H9 (cell line): Measurements from ENCODE around the gene ROR1. TPM values are rescaled to one million over a fixed set of nuclear protein-coding genes. Genes with fewer than 3 reads are reported as not detected.

Experiments
- DNase-seq: peaks from one replicate; pipeline ENCODE4 v3.0.0-alpha.2; 2017
- H2AFZ ChIP-seq: one replicate; pipeline ENCODE4 v1.6.1; 2013; ENCODE audit warnings: mild to moderate bottlenecking, low read length, control low read depth, moderate library complexity
- H2AK5ac ChIP-seq: 2 replicates; pipeline ENCODE4 v1.6.1; 2013; ENCODE audit warnings: low read length, control low read depth, mixed read lengths; ENCODE audit not compliant: insufficient read length
- H2BK120ac ChIP-seq: one replicate; pipeline ENCODE4 v1.6.1; 2013; ENCODE audit warnings: low read depth, mild to moderate bottlenecking, low read length, control low read depth, inconsistent platforms; ENCODE audit not compliant: poor library complexity, severe bottlenecking
- H2BK12ac ChIP-seq: 2 replicates; pipeline ENCODE4 v1.6.1; 2013; ENCODE audit warnings: low read length, control low read depth, mixed read lengths, low read depth; ENCODE audit not compliant: insufficient read length
- H2BK15ac ChIP-seq: 2 replicates; pipeline ENCODE4 v1.6.1; 2013; ENCODE audit warnings: low read depth, low read length, control low read depth
- H2BK20ac ChIP-seq: one replicate; pipeline ENCODE4 v1.6.1; 2013; ENCODE audit warnings: low read depth, mild to moderate bottlenecking, low read length, control low read depth, inconsistent platforms; ENCODE audit not compliant: poor library complexity, severe bottlenecking
- H2BK5ac ChIP-seq: 2 replicates; pipeline ENCODE4 v1.6.1; 2013; ENCODE audit warnings: low read length, control low read depth, mixed read lengths; ENCODE audit not compliant: insufficient read length
- H3K14ac ChIP-seq: 2 replicates; pipeline ENCODE4 v1.6.1; 2013; ENCODE audit warnings: low read length, control low read depth; ENCODE audit not compliant: insufficient read depth
- H3K18ac ChIP-seq: 2 replicates; pipeline ENCODE4 v1.6.1; 2013; ENCODE audit warnings: low read depth, mild to moderate bottlenecking, mixed read lengths, low read length, control low read depth; ENCODE audit not compliant: insufficient read length
- H3K23ac ChIP-seq: 2 replicates; pipeline ENCODE4 v1.6.1; 2013; ENCODE audit warnings: low read length, control low read depth, mixed read lengths, low read depth; ENCODE audit not compliant: insufficient read length
- H3K23me2 ChIP-seq: 2 replicates; pipeline ENCODE4 v1.6.1; 2013; ENCODE audit warnings: low read depth, mild to moderate bottlenecking, mixed read lengths, low read length, control low read depth; ENCODE audit not compliant: insufficient read length, poor library complexity, severe bottlenecking
- H3K27ac ChIP-seq: 2 replicates; pipeline ENCODE4 v1.5.1; 2013; ENCODE audit warnings: low read length, control low read depth, mixed read lengths, low read depth; ENCODE audit not compliant: insufficient read length
- H3K27me3 ChIP-seq: 2 replicates; pipeline ENCODE4 v1.6.1; 2013; ENCODE audit warnings: low read length, control low read depth, inconsistent platforms; ENCODE audit not compliant: insufficient read depth
- H3K4ac ChIP-seq: 2 replicates; pipeline ENCODE4 v1.6.1; 2013; ENCODE audit warnings: low read depth, mild to moderate bottlenecking, control low read depth, inconsistent platforms, low read length, moderate library complexity
- H3K4me1 ChIP-seq: 2 replicates; pipeline ENCODE4 v1.6.1; 2013; ENCODE audit warnings: low read length, control low read depth, inconsistent platforms; ENCODE audit not compliant: insufficient read depth
- H3K4me2 ChIP-seq: 2 replicates; pipeline ENCODE4 v1.6.1; 2013; ENCODE audit warnings: low read length, control low read depth, mixed read lengths; ENCODE audit not compliant: insufficient read length, insufficient read depth
- H3K56ac ChIP-seq: 2 replicates; pipeline ENCODE4 v1.6.1; 2013; ENCODE audit warnings: low read depth, mild to moderate bottlenecking, mixed read lengths, low read length, control low read depth; ENCODE audit not compliant: insufficient read length
- H3K79me1 ChIP-seq: 2 replicates; pipeline ENCODE4 v1.6.1; 2013; ENCODE audit warnings: low read depth, mild to moderate bottlenecking, moderate library complexity, low read length, control low read depth, inconsistent platforms; ENCODE audit not compliant: insufficient read depth, poor library complexity, severe bottlenecking
- H3K79me2 ChIP-seq: 2 replicates; pipeline ENCODE4 v1.6.1; 2013; ENCODE audit warnings: low read length, control low read depth, inconsistent platforms; ENCODE audit not compliant: insufficient read depth
- H3K9ac ChIP-seq: 2 replicates; pipeline ENCODE4 v1.6.1; 2013; ENCODE audit warnings: low read length, control low read depth, mixed read lengths; ENCODE audit not compliant: insufficient read length; ENCODE audit errors: extremely low read depth
- H3K9me3 ChIP-seq: one replicate; pipeline ENCODE4 v1.6.1; 2013; ENCODE audit warnings: low read depth, low read length, inconsistent platforms; ENCODE audit not compliant: control insufficient read depth
- H3T11ph ChIP-seq: one replicate; pipeline ENCODE4 v1.6.1; 2013; ENCODE audit warnings: mild to moderate bottlenecking, low read length, control low read depth, inconsistent platforms
- H4K20me1 ChIP-seq: one replicate; pipeline ENCODE4 v1.6.1; 2013; ENCODE audit not compliant: control insufficient read depth, insufficient read length, insufficient read depth
- H4K5ac ChIP-seq: 2 replicates; pipeline ENCODE4 v1.6.1; 2013; ENCODE audit warnings: low read depth, mild to moderate bottlenecking, mixed read lengths, low read length, control low read depth; ENCODE audit not compliant: insufficient read length
- H4K8ac ChIP-seq: replicated peaks from 2 replicates; pipeline ENCODE4 v1.6.1; 2013; ENCODE audit warnings: low read length, control low read depth, mixed read lengths, low read depth; ENCODE audit not compliant: insufficient read length
- H4K91ac ChIP-seq: 2 replicates; pipeline ENCODE4 v1.6.1; 2013; ENCODE audit warnings: low read depth, mild to moderate bottlenecking, moderate library complexity, mixed read lengths, low read length, control low read depth; ENCODE audit not compliant: insufficient read length
- H3K27ac Mint-ChIP-seq, 3 experiments: 2 replicates in 2 of 3; 3 replicates in 1 of 3; pipeline ENCODE4 v1.8.0; 2020 to 2021; ENCODE audit warnings: mixed read lengths in 3 of 3, mild to moderate bottlenecking in 1 of 3, moderate library complexity in 1 of 3
- H3K27me3 Mint-ChIP-seq: 2 replicates; pipeline ENCODE4 v1.8.0; 2021; ENCODE audit warnings: low read depth, mild to moderate bottlenecking, moderate library complexity, mixed read lengths
- H3K36me3 Mint-ChIP-seq, 3 experiments: 2 replicates in 2 of 3; 3 replicates in 1 of 3; pipeline ENCODE4 v1.8.0; 2020 to 2021; ENCODE audit warnings: low read depth in 3 of 3, mixed read lengths in 3 of 3; ENCODE audit not compliant: insufficient read depth in 1 of 3
- H3K4me1 Mint-ChIP-seq, 2 experiments: 2 replicates each; pipeline ENCODE4 v1.8.0; 2020; ENCODE audit warnings: mixed read lengths in 2 of 2
- H3K4me3 Mint-ChIP-seq, 2 experiments: 2 replicates in 1 of 2; 3 replicates in 1 of 2; pipeline ENCODE4 v1.8.0; 2020 to 2021; ENCODE audit warnings: mild to moderate bottlenecking in 2 of 2, mixed read lengths in 2 of 2, moderate library complexity in 1 of 2
- H3K9me3 Mint-ChIP-seq, 2 experiments: 2 replicates in 1 of 2; 3 replicates in 1 of 2; pipeline ENCODE4 v1.8.0; 2020; ENCODE audit warnings: mild to moderate bottlenecking in 2 of 2, mixed read lengths in 2 of 2, moderate library complexity in 1 of 2
- WGBS: extraction: QIAGEN DNeasy Blood & Tissue Kit; methylation state at CpG from one replicate; pipeline ENCODE4 v1.1.7; 2013; ENCODE audit warnings: missing lambda C conversion rate, low lambda C conversion rate, mixed read lengths; ENCODE audit not compliant: insufficient read length; ENCODE audit errors: extremely low coverage; 5-methylcytosine and 5-hydroxymethylcytosine counted together
- total RNA-seq: library from RNA; stranded (reverse); gene quantifications from 2 replicates; pipeline ENCODE4 v1.2.1, GENCODE V29; 2021
- TF ChIP-seq, protein P1 (sequence below): fragments of 200-600 bp; sonication (generic); conservative IDR thresholded peaks from 3 replicates; pipeline ENCODE4 v1.8.0; 2021; ENCODE audit warnings: antibody characterized with exemption, mild to moderate bottlenecking

The ROR1 gene
- total RNA-seq, 1 experiment from 2014 or later, result 75.9 TPM

- H4K5ac ChIP-seq, result no peak overlapping the region
- no peak overlapping the region for H2BK5ac ChIP-seq
These were observed 33.4 kb upstream of the ROR1 start for GRCh38 chr1:63740432-63740831.

More at GRCh38 chr1:63740432-63740831, 33.4 kb upstream of the ROR1 start:
- Histone ChIP-seq H3K27ac (no peak overlapping the region), H2BK15ac (no peak overlapping the region), H3K23me2 (no peaks in the 10 kb centered on the region), H3K79me2 (no peaks in the 10 kb centered on the region), H4K20me1 (no peaks in the 10 kb centered on the region), H3K18ac (no peak overlapping the region), H2BK20ac (no peak overlapping the region), H4K91ac (no peak overlapping the region), H3K9ac (no peak overlapping the region), H3K14ac (no peak overlapping the region), H3K4me2 (no peak overlapping the region), H3K79me1 (no peaks in the 10 kb centered on the region), H2BK12ac (no peak overlapping the region), H3K56ac (no peak overlapping the region), H3T11ph (no peak overlapping the region), H2BK120ac (no peak overlapping the region), H2AFZ (no peak overlapping the region), H4K8ac (no peak overlapping the region), H3K4ac (no peak overlapping the region), H2AK5ac (no peak overlapping the region), H3K9me3 (no peaks in the 10 kb centered on the region), H3K23ac (no peak overlapping the region), H3K4me1 (peaks cover 3% of the 10 kb centered on the region; the same call in 1 of the 2 replicates), H3K27me3 (no peaks in the 10 kb centered on the region)
- TF ChIP-seq, protein P1, sequence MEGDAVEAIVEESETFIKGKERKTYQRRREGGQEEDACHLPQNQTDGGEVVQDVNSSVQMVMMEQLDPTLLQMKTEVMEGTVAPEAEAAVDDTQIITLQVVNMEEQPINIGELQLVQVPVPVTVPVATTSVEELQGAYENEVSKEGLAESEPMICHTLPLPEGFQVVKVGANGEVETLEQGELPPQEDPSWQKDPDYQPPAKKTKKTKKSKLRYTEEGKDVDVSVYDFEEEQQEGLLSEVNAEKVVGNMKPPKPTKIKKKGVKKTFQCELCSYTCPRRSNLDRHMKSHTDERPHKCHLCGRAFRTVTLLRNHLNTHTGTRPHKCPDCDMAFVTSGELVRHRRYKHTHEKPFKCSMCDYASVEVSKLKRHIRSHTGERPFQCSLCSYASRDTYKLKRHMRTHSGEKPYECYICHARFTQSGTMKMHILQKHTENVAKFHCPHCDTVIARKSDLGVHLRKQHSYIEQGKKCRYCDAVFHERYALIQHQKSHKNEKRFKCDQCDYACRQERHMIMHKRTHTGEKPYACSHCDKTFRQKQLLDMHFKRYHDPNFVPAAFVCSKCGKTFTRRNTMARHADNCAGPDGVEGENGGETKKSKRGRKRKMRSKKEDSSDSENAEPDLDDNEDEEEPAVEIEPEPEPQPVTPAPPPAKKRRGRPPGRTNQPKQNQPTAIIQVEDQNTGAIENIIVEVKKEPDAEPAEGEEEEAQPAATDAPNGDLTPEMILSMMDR, result no peak
- Mint-ChIP-seq H3K4me1 (peaks cover 7 to 17% of the 10 kb centered on the region in 2 experiments), H3K27me3 (no peaks in the 10 kb centered on the region; the same call in 1 of the 2 replicates), H3K36me3 (peaks cover 2 to 17% (median 6%) of the 10 kb centered on the region in 3 experiments), H3K27ac (peak overlapping the region in 1 of 3 experiments; percentile 45; a peak in 1 of 7 replicates), H3K9me3 (peaks cover 12 to 15% of the 10 kb centered on the region in 2 experiments), H3K4me3 (no peak overlapping the region)
- WGBS, result no CpG with 5 or more reads among the region's 2 CpGs
- DNase-seq, result no peak
